ENCODE measurements around the gene RASSF4.

- no peak for TF ChIP-seq POLR2A (IDR thresholded peaks at IDR 0.05)
- TF ChIP-seq CTCF (IDR thresholded peaks at IDR 0.05): no peak
Measured at GRCh38 chr10:44960088-44960460, 472 bp downstream of the RASSF4 start.

Data from ovary (tissue), 3 donors.